ENCODE measurements around the gene PNMA5.

The PNMA5 gene

DNA sequence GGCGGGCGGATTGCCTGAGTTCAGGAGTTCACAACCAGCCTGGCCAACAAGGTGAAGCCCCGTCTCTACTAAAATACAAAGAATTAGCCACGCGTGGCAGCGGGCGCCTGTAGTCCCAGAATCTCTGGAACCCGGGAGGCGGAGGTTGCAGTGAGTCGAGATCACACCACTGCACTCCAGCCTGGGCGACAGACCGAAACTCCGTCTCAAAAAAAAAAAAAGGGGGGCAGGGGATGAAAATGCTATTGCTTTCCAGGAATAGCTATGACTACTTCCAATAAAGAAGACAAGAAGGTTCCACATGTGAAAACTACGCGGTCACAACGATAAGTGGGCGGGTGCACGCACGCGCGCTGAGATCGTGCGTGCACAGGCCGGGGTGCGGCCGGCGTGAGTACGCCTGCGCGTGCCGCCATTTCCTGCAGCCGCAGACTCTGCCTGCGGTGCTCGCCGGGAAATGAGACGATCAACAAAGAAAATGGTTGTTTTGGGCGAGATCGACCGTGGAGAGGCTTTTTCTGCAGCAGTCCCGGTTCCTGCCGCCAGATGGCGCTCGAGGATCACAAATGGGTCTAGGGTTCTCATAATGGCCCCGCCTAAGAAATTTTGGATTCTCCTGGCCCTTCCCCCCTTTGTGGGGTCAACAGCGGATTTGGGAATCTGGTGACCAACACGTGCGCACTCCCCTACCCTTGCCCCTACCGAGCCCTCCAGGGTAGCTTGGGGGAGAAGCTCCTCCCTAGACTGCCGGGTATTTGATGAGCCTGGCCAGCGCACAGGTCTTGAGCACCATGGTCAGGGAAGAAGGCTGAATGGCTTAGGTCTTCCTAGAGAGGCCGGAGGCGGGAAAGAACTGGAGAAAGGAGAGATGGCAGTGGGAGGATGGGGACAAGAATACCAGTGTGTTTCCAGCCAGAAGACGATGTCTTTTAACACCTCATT lies 35.1 kb downstream of the PNMA5 start:
- TF ChIP-seq, protein P1, sequence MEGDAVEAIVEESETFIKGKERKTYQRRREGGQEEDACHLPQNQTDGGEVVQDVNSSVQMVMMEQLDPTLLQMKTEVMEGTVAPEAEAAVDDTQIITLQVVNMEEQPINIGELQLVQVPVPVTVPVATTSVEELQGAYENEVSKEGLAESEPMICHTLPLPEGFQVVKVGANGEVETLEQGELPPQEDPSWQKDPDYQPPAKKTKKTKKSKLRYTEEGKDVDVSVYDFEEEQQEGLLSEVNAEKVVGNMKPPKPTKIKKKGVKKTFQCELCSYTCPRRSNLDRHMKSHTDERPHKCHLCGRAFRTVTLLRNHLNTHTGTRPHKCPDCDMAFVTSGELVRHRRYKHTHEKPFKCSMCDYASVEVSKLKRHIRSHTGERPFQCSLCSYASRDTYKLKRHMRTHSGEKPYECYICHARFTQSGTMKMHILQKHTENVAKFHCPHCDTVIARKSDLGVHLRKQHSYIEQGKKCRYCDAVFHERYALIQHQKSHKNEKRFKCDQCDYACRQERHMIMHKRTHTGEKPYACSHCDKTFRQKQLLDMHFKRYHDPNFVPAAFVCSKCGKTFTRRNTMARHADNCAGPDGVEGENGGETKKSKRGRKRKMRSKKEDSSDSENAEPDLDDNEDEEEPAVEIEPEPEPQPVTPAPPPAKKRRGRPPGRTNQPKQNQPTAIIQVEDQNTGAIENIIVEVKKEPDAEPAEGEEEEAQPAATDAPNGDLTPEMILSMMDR (IDR thresholded peaks at IDR 0.05; ENCODE audit: extremely low read depth, insufficient read depth, missing control alignments), result peak; percentile 88
- peak; percentile 83 for DNase-seq (ENCODE audit: low spot score)
- in situ Hi-C loops (cut with MboI; ENCODE audit: low pct_unique_long_range_greater_than_20kb, low sequenced_read_pairs, unreplicated experiment), result loop anchor here (25.0 kb wide), 2 partner anchors 704 to 979 kb away; partner anchors contain the start of genes ARHGAP4, NAA10, PNCK and RENBP

DNA sequence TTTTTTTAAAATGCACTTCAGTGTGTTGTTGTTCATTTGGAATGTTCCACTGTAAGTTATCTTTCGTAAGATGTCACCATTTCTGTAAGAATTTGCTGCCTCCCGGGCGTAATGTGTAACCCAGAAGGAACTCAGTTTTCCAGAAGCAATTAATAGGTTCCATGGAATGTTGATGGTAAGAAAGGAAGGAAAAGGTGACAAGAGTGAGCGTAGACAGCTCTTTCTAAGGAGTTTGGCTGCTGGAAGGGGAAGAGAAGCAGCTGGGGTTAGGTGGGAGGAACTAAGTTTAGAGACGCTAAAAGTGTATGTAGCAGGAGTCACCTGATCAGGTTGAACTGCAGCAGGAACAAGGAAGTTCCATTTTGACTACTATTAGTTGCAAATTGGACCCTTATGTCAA lies 35.9 kb downstream of the PNMA5 start:
- in situ Hi-C loops (cut with MboI; ENCODE audit: low pct_unique_long_range_greater_than_20kb, low sequenced_read_pairs, unreplicated experiment), result loop anchor here (25.0 kb wide), 2 partner anchors 704 to 979 kb away; partner anchors contain the start of genes ARHGAP4, NAA10, PNCK and RENBP
- DNase-seq (ENCODE audit: low spot score), result no peak
- TF ChIP-seq, protein P1 (IDR thresholded peaks at IDR 0.05; ENCODE audit: extremely low read depth, insufficient read depth, missing control alignments), result no peak

DNA sequence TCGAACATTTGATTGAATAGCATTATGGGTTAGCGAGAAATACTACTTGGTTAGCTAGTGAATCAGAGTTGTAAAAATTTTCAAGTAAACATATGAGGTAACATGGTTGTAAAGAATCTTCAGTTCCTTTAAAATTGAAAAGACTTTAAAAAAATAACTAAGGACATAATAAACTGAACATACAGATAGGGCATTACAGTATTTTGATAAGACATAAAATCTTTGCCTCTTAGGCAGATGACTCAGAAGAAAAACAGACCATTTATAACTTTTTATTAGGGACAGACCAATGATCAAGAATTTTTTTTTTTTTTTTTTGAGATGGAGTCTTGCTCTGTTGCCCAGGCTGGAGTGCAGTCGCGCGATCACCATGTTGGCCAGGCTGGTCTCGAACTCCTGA lies 43.1 kb downstream of the PNMA5 start:
- DNase-seq (ENCODE audit: low spot score), result no peak
- in situ Hi-C loops (cut with MboI; ENCODE audit: low pct_unique_long_range_greater_than_20kb, low sequenced_read_pairs, unreplicated experiment), result loop anchor here (25.0 kb wide), 2 partner anchors 712 to 987 kb away; partner anchors contain the start of genes ARHGAP4, NAA10, PNCK and RENBP
- TF ChIP-seq, protein P1 (IDR thresholded peaks at IDR 0.05; ENCODE audit: extremely low read depth, insufficient read depth, missing control alignments), result no peak

DNA sequence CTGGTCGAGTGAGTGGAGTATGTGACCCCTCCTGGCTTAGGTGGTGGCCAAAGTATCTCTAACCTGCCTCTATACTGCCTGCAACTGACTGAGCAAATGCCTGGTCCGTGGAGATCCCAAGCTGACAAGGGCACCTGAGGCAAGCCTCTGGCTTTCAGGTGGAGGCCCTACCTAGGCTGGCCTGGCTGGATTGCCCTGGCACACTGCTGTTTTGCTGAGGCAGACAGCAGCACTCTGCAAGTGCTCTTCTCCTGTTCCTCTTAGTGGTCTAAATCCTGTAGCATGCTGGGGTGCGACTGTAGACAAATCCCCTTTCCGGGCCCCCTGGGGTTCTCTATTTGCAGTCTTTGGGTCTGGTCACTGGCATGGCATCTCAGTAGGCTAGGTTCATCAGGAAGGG lies 44.8 kb downstream of the PNMA5 start:
- TF ChIP-seq, protein P1 (IDR thresholded peaks at IDR 0.05; ENCODE audit: extremely low read depth, insufficient read depth, missing control alignments), result no peak
- no peak for DNase-seq (ENCODE audit: low spot score)
- in situ Hi-C loops (cut with MboI; ENCODE audit: low pct_unique_long_range_greater_than_20kb, low sequenced_read_pairs, unreplicated experiment), result no loop called here

DNA sequence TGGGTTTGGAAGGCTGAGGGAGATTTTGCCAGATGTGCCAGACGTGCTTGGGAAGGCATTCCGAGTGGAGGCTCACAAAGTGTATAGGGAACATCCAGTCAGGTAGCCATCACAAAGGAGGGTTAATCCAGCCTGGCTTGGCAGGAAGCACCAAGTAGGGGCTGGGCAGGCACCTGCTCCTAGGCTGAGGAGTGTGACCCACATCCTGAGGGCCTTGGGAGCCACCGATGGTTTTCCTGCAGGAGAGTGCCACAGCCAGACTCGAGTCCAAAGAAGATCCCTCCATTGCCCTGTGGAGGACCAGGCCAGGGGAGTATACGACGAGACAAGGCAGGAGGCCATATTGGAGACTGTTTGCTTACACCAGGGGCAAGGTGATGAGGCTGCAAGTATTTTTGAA lies 47.2 kb downstream of the PNMA5 start:
- in situ Hi-C loops (cut with MboI; ENCODE audit: low pct_unique_long_range_greater_than_20kb, low sequenced_read_pairs, unreplicated experiment), result no loop called here
- TF ChIP-seq, protein P1 (IDR thresholded peaks at IDR 0.05; ENCODE audit: extremely low read depth, insufficient read depth, missing control alignments), result no peak
- DNase-seq (ENCODE audit: low spot score), result no peak

DNA sequence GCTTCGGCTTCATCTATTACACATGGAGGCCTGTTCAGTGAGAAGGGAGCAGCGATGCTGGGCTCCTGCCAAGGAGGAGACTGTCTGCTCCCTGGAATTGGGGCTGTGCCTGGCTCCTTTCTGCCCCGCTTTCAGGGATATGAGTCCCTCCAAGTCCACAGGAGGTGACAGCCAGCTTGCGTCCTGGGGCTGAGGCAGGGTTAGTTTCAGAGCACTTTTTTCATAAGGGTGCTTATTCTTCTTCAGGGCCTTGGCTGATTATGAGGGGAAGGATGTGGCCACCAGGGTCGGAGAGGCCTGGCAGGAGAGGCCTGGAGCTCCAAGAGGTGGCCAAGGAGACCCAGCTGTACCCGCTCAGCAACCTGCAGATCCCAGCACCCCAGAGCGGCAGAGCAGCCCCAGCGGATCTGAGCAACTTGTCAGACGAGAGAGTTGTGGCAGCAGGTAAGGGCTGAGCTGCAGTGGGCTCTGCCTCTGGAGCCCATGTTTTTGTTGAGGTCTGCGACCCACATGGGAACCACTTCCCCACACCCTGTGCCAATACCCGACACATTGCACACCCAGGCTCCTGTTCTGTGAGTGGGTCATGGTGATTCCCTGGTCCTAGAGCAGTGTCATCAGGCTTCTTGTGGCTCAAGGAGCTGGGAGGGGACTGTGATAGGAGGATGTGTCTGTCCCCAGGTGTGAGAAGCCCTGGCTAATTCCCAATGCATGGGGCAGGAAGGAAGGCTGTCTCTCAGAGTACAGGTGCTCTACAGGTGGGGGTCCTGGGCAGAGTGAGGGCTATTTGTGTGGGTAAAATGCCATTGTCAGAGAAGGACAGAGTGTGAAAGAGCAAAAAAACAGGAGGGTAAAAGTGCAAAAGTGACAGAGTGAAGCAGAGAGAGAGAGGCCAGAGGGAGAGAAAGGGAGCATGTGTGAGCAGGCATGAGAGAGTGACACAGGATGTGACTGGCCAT lies 48.6 kb downstream of the PNMA5 start:
- DNase-seq (ENCODE audit: low spot score), result no peak
- TF ChIP-seq, protein P1 (IDR thresholded peaks at IDR 0.05; ENCODE audit: extremely low read depth, insufficient read depth, missing control alignments), result no peak
- in situ Hi-C loops (cut with MboI; ENCODE audit: low pct_unique_long_range_greater_than_20kb, low sequenced_read_pairs, unreplicated experiment), result no loop called here

Data from GM13977 (cell line).